Loucy (cell line): Measurements from ENCODE around the gene PTPRN2.

Experiments used
- H2AFZ ChIP-seq: fragments of 200-600 bp; sonication (generic); 2 replicates; pipeline ENCODE4 v1.6.0; 2016; ENCODE audit warnings: antibody characterized with exemption, mild to moderate bottlenecking, low read length, moderate library complexity
- H3F3A ChIP-seq: fragments of 200-600 bp; 2 replicates; pipeline ENCODE4 v1.6.0; 2016; ENCODE audit warnings: antibody characterized with exemption, low read depth, mild to moderate bottlenecking
- H3K27me3 ChIP-seq: fragments of 200-600 bp; sonication (generic); 2 replicates; pipeline ENCODE4 v1.6.1; 2014; ENCODE audit warnings: low read length, mild to moderate bottlenecking; ENCODE audit not compliant: insufficient read depth, poor library complexity, severe bottlenecking
- H3K36me3 ChIP-seq: fragments of 200-600 bp; sonication (generic); 2 replicates; pipeline ENCODE4 v1.6.1; 2016; ENCODE audit warnings: low read length; ENCODE audit not compliant: insufficient read depth
- H3K4me1 ChIP-seq: fragments of 200-600 bp; sonication (generic); 2 replicates; pipeline ENCODE4 v1.5.1; 2014; ENCODE audit warnings: low read length, mild to moderate bottlenecking; ENCODE audit not compliant: insufficient read depth, poor library complexity, severe bottlenecking
- H3K4me2 ChIP-seq: fragments of 200-600 bp; sonication (generic); 2 replicates; pipeline ENCODE4 v1.6.0; 2014; ENCODE audit warnings: antibody characterized with exemption, low read length, low read depth, mild to moderate bottlenecking; ENCODE audit not compliant: poor library complexity, severe bottlenecking
- H3K4me3 ChIP-seq: fragments of 200-600 bp; sonication (generic); 2 replicates; pipeline ENCODE4 v1.5.1; 2014; ENCODE audit warnings: low read length, mild to moderate bottlenecking, mixed read lengths; ENCODE audit not compliant: poor library complexity, severe bottlenecking
- H3K79me2 ChIP-seq: fragments of 200-600 bp; sonication (generic); 2 replicates; pipeline ENCODE4 v1.6.1; 2014; ENCODE audit warnings: low read length; ENCODE audit not compliant: insufficient read depth
- H3K9ac ChIP-seq: fragments of 200-600 bp; sonication (generic); 2 replicates; pipeline ENCODE4 v1.6.0; 2014; ENCODE audit warnings: mild to moderate bottlenecking, low read depth, low read length, moderate library complexity; ENCODE audit not compliant: poor library complexity, severe bottlenecking
- H3K9me2 ChIP-seq: fragments of 200-600 bp; sonication (generic); replicated peaks from 2 replicates; pipeline ENCODE4 v1.6.1; 2016; ENCODE audit warnings: low read depth, low read length, mixed read lengths
- H3K9me3 ChIP-seq: fragments of 200-600 bp; sonication (generic); 2 replicates; pipeline ENCODE4 v1.6.1; 2014; ENCODE audit warnings: mild to moderate bottlenecking, antibody characterized with exemption, low read length, low read depth; ENCODE audit not compliant: insufficient read depth
- H4K20me1 ChIP-seq: fragments of 200-600 bp; sonication (generic); 2 replicates; pipeline ENCODE4 v1.6.0; 2014; ENCODE audit warnings: antibody characterized with exemption, low read length, mild to moderate bottlenecking; ENCODE audit not compliant: insufficient read depth, poor library complexity, severe bottlenecking
- EZH2phosphoT487 ChIP-seq: fragments of 200-600 bp; IDR thresholded peaks from 2 replicates; pipeline ENCODE4 v1.6.1; 2018; ENCODE audit warnings: antibody characterized with exemption, mild to moderate bottlenecking, moderate library complexity, borderline replicate concordance
- TF ChIP-seq, protein P1 (sequence below): fragments of 200-600 bp; sonication (generic); conservative IDR thresholded peaks from 2 replicates; pipeline ENCODE4 v1.5.1; 2014; ENCODE audit warnings: mild to moderate bottlenecking, antibody characterized with exemption, low read length

The PTPRN2 gene

DNA sequence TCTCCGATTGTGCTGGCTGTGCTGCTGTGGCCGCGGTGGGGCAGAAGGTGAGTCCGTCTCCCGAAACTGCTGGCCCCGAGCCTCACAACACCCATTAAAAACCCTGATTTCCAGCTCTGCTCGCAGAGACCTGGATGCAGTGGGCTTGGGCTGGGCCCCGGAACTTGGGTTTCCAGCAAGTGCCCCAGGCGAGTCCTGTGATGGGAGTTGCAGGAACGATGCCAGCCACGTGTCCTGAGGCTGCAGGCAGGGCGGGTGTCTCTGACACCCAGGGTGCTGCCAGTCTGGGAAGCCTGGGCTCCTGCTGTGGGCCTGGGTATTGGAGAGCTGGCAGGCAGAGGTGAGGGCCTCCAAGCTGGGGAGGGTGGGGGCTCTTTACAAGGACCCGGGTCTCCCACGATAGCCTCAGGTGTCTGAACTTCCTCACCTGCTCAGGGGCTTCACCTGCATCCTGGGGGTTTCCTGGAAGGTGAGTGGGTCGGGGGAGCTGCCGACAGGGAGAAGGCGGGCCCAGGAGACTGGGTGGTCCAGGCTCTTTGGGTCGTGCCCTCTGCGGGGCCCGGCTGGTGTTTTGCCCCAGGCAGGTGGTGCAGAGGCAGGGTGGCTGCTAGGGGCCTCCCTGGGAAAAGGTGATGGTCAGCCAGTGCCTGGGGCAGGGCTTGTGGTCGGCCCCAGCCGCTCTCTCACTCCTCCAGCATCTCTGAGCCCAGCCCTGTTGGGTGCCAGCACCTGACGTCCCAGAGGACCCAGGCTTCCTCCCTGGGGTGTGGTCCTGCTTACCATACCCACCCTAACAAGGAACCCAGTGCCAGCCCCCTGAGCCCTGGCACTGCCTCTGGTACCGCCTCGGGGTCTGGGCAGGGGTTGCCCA lies 1070.5 kb downstream of the PTPRN2 start:
- no peaks in the 10 kb centered on the region for H3K27me3 ChIP-seq
- no peak overlapping the region for H2AFZ ChIP-seq
- no peak overlapping the region for H3K4me2 ChIP-seq
- no peaks in the 10 kb centered on the region for H3K4me1 ChIP-seq
- H3K36me3 ChIP-seq, result no peaks in the 10 kb centered on the region
- no peak overlapping the region for H3K4me3 ChIP-seq
- no peaks in the 10 kb centered on the region for H3K9me2 ChIP-seq
- H4K20me1 ChIP-seq, result no peaks in the 10 kb centered on the region
- H3K9ac ChIP-seq, result no peak overlapping the region
- H3F3A ChIP-seq, result no peaks in the 10 kb centered on the region
- H3K79me2 ChIP-seq, result no peaks in the 10 kb centered on the region
- TF ChIP-seq EZH2phosphoT487, result no peak
- TF ChIP-seq, protein P1, sequence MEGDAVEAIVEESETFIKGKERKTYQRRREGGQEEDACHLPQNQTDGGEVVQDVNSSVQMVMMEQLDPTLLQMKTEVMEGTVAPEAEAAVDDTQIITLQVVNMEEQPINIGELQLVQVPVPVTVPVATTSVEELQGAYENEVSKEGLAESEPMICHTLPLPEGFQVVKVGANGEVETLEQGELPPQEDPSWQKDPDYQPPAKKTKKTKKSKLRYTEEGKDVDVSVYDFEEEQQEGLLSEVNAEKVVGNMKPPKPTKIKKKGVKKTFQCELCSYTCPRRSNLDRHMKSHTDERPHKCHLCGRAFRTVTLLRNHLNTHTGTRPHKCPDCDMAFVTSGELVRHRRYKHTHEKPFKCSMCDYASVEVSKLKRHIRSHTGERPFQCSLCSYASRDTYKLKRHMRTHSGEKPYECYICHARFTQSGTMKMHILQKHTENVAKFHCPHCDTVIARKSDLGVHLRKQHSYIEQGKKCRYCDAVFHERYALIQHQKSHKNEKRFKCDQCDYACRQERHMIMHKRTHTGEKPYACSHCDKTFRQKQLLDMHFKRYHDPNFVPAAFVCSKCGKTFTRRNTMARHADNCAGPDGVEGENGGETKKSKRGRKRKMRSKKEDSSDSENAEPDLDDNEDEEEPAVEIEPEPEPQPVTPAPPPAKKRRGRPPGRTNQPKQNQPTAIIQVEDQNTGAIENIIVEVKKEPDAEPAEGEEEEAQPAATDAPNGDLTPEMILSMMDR, result no peak
- no peaks in the 10 kb centered on the region for H3K9me3 ChIP-seq

GRCh38 chr7:157516311-157516710 lies 1071.3 kb downstream of the PTPRN2 start:
- no peaks in the 10 kb centered on the region for H4K20me1 ChIP-seq
- H3K9ac ChIP-seq, result no peak overlapping the region
- H3K27me3 ChIP-seq, result no peaks in the 10 kb centered on the region
- no peak overlapping the region for H2AFZ ChIP-seq
- no peak overlapping the region for H3K4me3 ChIP-seq
- H3K4me2 ChIP-seq, result no peak overlapping the region
- no peaks in the 10 kb centered on the region for H3K79me2 ChIP-seq
- H3K4me1 ChIP-seq, result no peaks in the 10 kb centered on the region
- no peaks in the 10 kb centered on the region for H3K9me2 ChIP-seq
- no peaks in the 10 kb centered on the region for H3F3A ChIP-seq
- H3K36me3 ChIP-seq, result no peaks in the 10 kb centered on the region
- no peaks in the 10 kb centered on the region for H3K9me3 ChIP-seq
- TF ChIP-seq EZH2phosphoT487, result no peak
- TF ChIP-seq, protein P1, result no peak

GRCh38 chr7:157515342-157516041 lies 1072.1 kb downstream of the PTPRN2 start:
- no peak for TF ChIP-seq EZH2phosphoT487
- TF ChIP-seq, protein P1, result no peak
- no peaks in the 10 kb centered on the region for H4K20me1 ChIP-seq

More at GRCh38 chr7:157515342-157516041, 1072.1 kb downstream of the PTPRN2 start:
- no peak overlapping the region for H2AFZ ChIP-seq
- H3K36me3 ChIP-seq, result no peaks in the 10 kb centered on the region
- no peak overlapping the region for H3K4me3 ChIP-seq
- no peak overlapping the region for H3K9ac ChIP-seq
- H3K27me3 ChIP-seq, result no peaks in the 10 kb centered on the region
- no peaks in the 10 kb centered on the region for H3K4me1 ChIP-seq
- H3K4me2 ChIP-seq, result no peak overlapping the region
- H3K9me3 ChIP-seq, result no peaks in the 10 kb centered on the region
- no peaks in the 10 kb centered on the region for H3F3A ChIP-seq
- H3K79me2 ChIP-seq, result no peaks in the 10 kb centered on the region
- no peaks in the 10 kb centered on the region for H3K9me2 ChIP-seq
